K562 (cell line): ENCODE results near the gene ATP7B. TPM values are rescaled to one million over a fixed set of nuclear protein-coding genes. Genes with fewer than 3 reads are reported as not detected.

Source experiments
- ATAC-seq: fragments of 200-7000 bp; cut with Tn5 transposase; 3 replicates; pipeline ENCODE4 v1.9.1; 2020; ENCODE audit warnings: moderate library complexity
- BruUV-seq: library from RNA; stranded (reverse); fragments of 400-500 nt; replicated peaks from 2 replicates; lab custom pipeline; 2021; lab: Mats Ljungman, UMichigan
- CTCF ChIA-PET: fragments of 300-600 bp; formaldehyde crosslinking; extraction: SDS; loops from one replicate; lab custom pipeline; 2021; ENCODE audit warnings: low intra/inter-chr PET ratio; lab: Yijun Ruan, JAX
- POLR2A ChIA-PET: fragments of 300-600, 350-650 bp; sonication (Branson Sonifier 250); formaldehyde crosslinking; extraction: SDS; loops from one replicate; lab custom pipeline; 2021; ENCODE audit warnings: antibody characterized with exemption, inconsistent platforms; lab: Yijun Ruan, JAX
- DNase-seq, 4 experiments: peaks; one replicate each; pipeline versions ENCODE4 v3.0.0 to v3.0.0-alpha.2; 2011 to 2018; ENCODE audit warnings: low spot score in 3 of 4, mixed read lengths in 3 of 4; ENCODE audit errors: extremely low read depth in 1 of 4
- FAIRE-seq: peaks from 2 replicates; lab custom pipeline; 2011; peaks lifted over from hg19 to GRCh38; lab: Jason Lieb, UNC
- H2AFZ ChIP-seq: 2 replicates; pipeline ENCODE4 v1.6.0; 2011; ENCODE audit warnings: low read depth, low read length, control low read depth, inconsistent platforms
- H3K27ac ChIP-seq: fragments of 200-600 bp; 3 replicates; pipeline ENCODE4 v1.8.0; 2011; ENCODE audit warnings: low read depth, mild to moderate bottlenecking, control low read depth, inconsistent platforms, low read length, moderate library complexity, mixed read lengths; ENCODE audit errors: extremely low read depth
- H3K27me3 ChIP-seq, 2 experiments: fragments of 300-600 bp in 1 of 2; 2 replicates in 1 of 2; 3 replicates in 1 of 2; pipeline versions ENCODE4 v1.6.0 to v1.8.0; 2011; ENCODE audit warnings: inconsistent platforms in 2 of 2, low read length in 2 of 2, mild to moderate bottlenecking in 1 of 2, mixed read lengths in 1 of 2, moderate library complexity in 1 of 2; ENCODE audit not compliant: control insufficient read depth in 2 of 2, insufficient read depth in 2 of 2
- H3K36me3 ChIP-seq: fragments of 300-600 bp; 3 replicates; pipeline ENCODE4 v1.8.0; 2011; ENCODE audit warnings: mild to moderate bottlenecking, low read length, inconsistent platforms; ENCODE audit not compliant: control insufficient read depth, insufficient read depth
- H3K4me1 ChIP-seq, 2 experiments: fragments of 200-600 bp in 1 of 2; replicated peaks in 1 of 2; 2 replicates in 1 of 2; 3 replicates in 1 of 2; pipeline versions ENCODE4 v1.5.1 to v1.8.0; 2011; ENCODE audit warnings: inconsistent platforms in 2 of 2, low read length in 2 of 2, mild to moderate bottlenecking in 1 of 2, mixed read lengths in 1 of 2, moderate library complexity in 1 of 2; ENCODE audit not compliant: control insufficient read depth in 2 of 2, insufficient read depth in 2 of 2
- H3K4me2 ChIP-seq: 2 replicates; pipeline ENCODE4 v1.6.1; 2011; ENCODE audit warnings: low read length, control low read depth, inconsistent platforms, mixed read lengths; ENCODE audit not compliant: insufficient read depth
- H3K4me3 ChIP-seq: fragments of 200-600 bp; sonication (generic), shearing (Covaris generic); 2 replicates; pipeline ENCODE4 v1.5.1; 2016; ENCODE audit warnings: control low read depth, inconsistent platforms
- H3K79me2 ChIP-seq: fragments of 200-600 bp; 3 replicates; pipeline ENCODE4 v1.8.0; 2011; ENCODE audit warnings: low read length, inconsistent platforms; ENCODE audit not compliant: control insufficient read depth, insufficient read depth
- H3K9ac ChIP-seq, 2 experiments: 2 replicates each; pipeline versions ENCODE4 v1.6.0 to v1.6.1; 2011; ENCODE audit warnings: low read depth in 2 of 2, low read length in 2 of 2, control low read depth in 1 of 2, inconsistent platforms in 1 of 2, mild to moderate bottlenecking in 1 of 2, mixed read lengths in 1 of 2; ENCODE audit not compliant: insufficient read depth in 1 of 2
- H3K9me1 ChIP-seq: one replicate; pipeline ENCODE4 v1.6.0; 2011; ENCODE audit warnings: inconsistent platforms, mild to moderate bottlenecking, low read length, moderate library complexity; ENCODE audit not compliant: control insufficient read depth, insufficient read depth
- H3K9me3 ChIP-seq: replicated peaks from 2 replicates; pipeline ENCODE4 v1.5.1; 2011; ENCODE audit warnings: low read depth, low read length, inconsistent platforms; ENCODE audit not compliant: control insufficient read depth, insufficient read depth
- H4K20me1 ChIP-seq: replicated peaks from 2 replicates; pipeline ENCODE4 v1.6.1; 2011; ENCODE audit warnings: low read length, inconsistent platforms, mixed read lengths; ENCODE audit not compliant: control insufficient read depth, insufficient read depth
- CTCF ChIP-seq, 3 experiments: IDR thresholded peaks in 2 of 3; conservative IDR thresholded peaks in 1 of 3; 2 replicates each; pipeline ENCODE4 v1.5.1; 2011 to 2012; ENCODE audit warnings: low read length in 3 of 3, mild to moderate bottlenecking in 3 of 3, control low read depth in 2 of 3, improper control_type of control experiment in 1 of 3, inconsistent platforms in 1 of 3, low read depth in 1 of 3, mixed read lengths in 1 of 3, moderate library complexity in 1 of 3; ENCODE audit not compliant: insufficient read depth in 2 of 3
- E2F1 ChIP-seq: sonication (generic); formaldehyde crosslinking; IDR thresholded peaks from 2 replicates; pipeline ENCODE4 v1.8.1; 2023; ENCODE audit warnings: mild to moderate bottlenecking, missing genetic modification reagents, moderate library complexity
- ELK1 ChIP-seq: sonication (generic); formaldehyde crosslinking; IDR thresholded peaks from 2 replicates; pipeline ENCODE4 v1.8.1; 2022; ENCODE audit warnings: missing genetic modification reagents
- KLF16 ChIP-seq: IDR thresholded peaks from 2 replicates; pipeline ENCODE4 v1.6.1; 2016; ENCODE audit warnings: antibody characterized with exemption
- POLR3A ChIP-seq: IDR thresholded peaks from 2 replicates; pipeline ENCODE4 v1.6.1; 2011; ENCODE audit warnings: borderline replicate concordance, mild to moderate bottlenecking, moderate library complexity; ENCODE audit not compliant: insufficient read length, insufficient read depth; ENCODE audit errors: extremely low read depth
- RAD21 ChIP-seq, 2 experiments: fragments of 250-450 bp in 1 of 2; fragments of 450-650 bp in 1 of 2; sonication (Bioruptor Pico) in 1 of 2; formaldehyde crosslinking in 1 of 2; IDR thresholded peaks in 1 of 2; conservative IDR thresholded peaks in 1 of 2; 2 replicates each; pipeline versions ENCODE4 v1.4.0 to v1.8.0; 2020 to 2022; ENCODE audit warnings: mild to moderate bottlenecking in 2 of 2, moderate library complexity in 1 of 2
- ZNF217 ChIP-seq: sonication (generic); formaldehyde crosslinking; IDR thresholded peaks from 2 replicates; pipeline ENCODE4 v1.8.0; 2022; ENCODE audit warnings: mild to moderate bottlenecking, missing genetic modification reagents
- WGBS: fragments of 100-300 bp; shearing (Covaris generic); methylation state at CpG from one replicate; pipeline ENCODE4 v1.1.6; 2016; ENCODE audit warnings: low coverage, mixed read lengths; ENCODE audit not compliant: insufficient coverage; ENCODE audit errors: missing lambda C conversion rate; 5-methylcytosine and 5-hydroxymethylcytosine counted together
- in situ Hi-C: fragments of 300-500 bp; cut with MboI; formaldehyde crosslinking; loops from 4 replicates; pipeline ENCODE4 v1.15.0; 2018; ENCODE audit warnings: inconsistent platforms, mixed read lengths
- intact Hi-C: fragments of 100-400 bp; cut with micrococcal nuclease; formaldehyde crosslinking; loops from 2 replicates; pipeline ENCODE4 v1.14.2; 2022
- polyA plus RNA-seq, 8 experiments: library from polyadenylated mRNA; depleted of rRNA in 4 of 8; stranded (reverse) in 5 of 8; unstranded in 3 of 8; fragments of >200 nt; fragmentation: Nextera tagmentation in 2 of 8; fragmentation: Illumina TruSeq in 1 of 8; extraction: Ambion mirVana in 2 of 8; extraction: Trizol in 1 of 8; gene quantifications; 2 replicates each; pipeline versions ENCODE4 v1.2.1 to v1.2.3, GENCODE V29; 2011 to 2014; ENCODE audit warnings: inconsistent platforms in 1 of 8, missing spikeins in 1 of 8
- total RNA-seq, 7 experiments: library from RNA; depleted of rRNA in 6 of 7; stranded (reverse); fragments of >200 nt in 6 of 7; fragmentation: Illumina TruSeq in 2 of 7; extraction: Trizol in 2 of 7; gene quantifications; 2 replicates each; pipeline versions ENCODE4 v1.2.1 to v1.2.3, GENCODE V29; 2011 to 2021; ENCODE audit warnings: low replicate concordance in 1 of 7

The ATP7B gene
- total and polyA plus RNA-seq, 9 of the 15 experiments (the other 6 are each of a cell fraction or from before 2014, with no cell fraction given) = 1.1 to 20.4 (median 8.5) TPM

- DNase-seq (peak; percentile 22 to 33 (median 30)), ATAC-seq (peak; percentile 77), FAIRE-seq (no peak)
- POLR2A ChIA-PET = no interaction called here
- WGBS = 59% methylated on average over 8 of the region's 14 CpGs
- Histone ChIP-seq H3K27ac (no peak overlapping the region), H3K4me1 (peaks cover 0 to 15% of the 10 kb centered on the region in 2 experiments; a peak in 2 of 5 replicates), H3K79me2 (no peaks in the 10 kb centered on the region), H3K9ac (no peak overlapping the region), H3K9me3 (no peaks in the 10 kb centered on the region), H3K36me3 (peaks cover 58% of the 10 kb centered on the region; the same call in 2 of the 3 replicates), H4K20me1 (no peaks in the 10 kb centered on the region), H3K9me1 (no peaks in the 10 kb centered on the region), H2AFZ (no peak overlapping the region), H3K4me2 (no peak overlapping the region), H3K27me3 (no peaks in the 10 kb centered on the region), H3K4me3 (no peak overlapping the region)
- in situ Hi-C loops (no loop called here), intact Hi-C loops (no loop called here)
- CTCF ChIA-PET = no interaction called here
- BruUV-seq = no TSS peak
- TF ChIP-seq ZNF217 (CRISPR knock-in tag) = no peak
- TF ChIP-seq CTCF (IDR thresholded peaks at IDR 0.05 in 2 of 3, conservative IDR thresholded peaks at IDR 0.05 in 1 of 3; ENCODE audit: insufficient read depth in 2 of 3, low read depth in 1 of 3, low read length in 3 of 3) = peak in 2 of 3 experiments; percentile 46 to 48; a peak in 5 of 6 replicates
- no peak for TF ChIP-seq POLR3A
- no peak for TF ChIP-seq KLF16
- peak in 1 of 2 experiments; percentile 52; a peak in 3 of 4 replicates for TF ChIP-seq RAD21 (CRISPR knock-in tag; conservative IDR thresholded peaks at IDR 0.05 in 1 of 2, IDR thresholded peaks at IDR 0.05 in 1 of 2)
- TF ChIP-seq ELK1 = no peak
- TF ChIP-seq E2F1 (CRISPR knock-in tag) = no peak
Observed at GRCh38 chr13:51935326-51936171, 75.7 kb downstream of the ATP7B start.
